COLO668 (cell line): Measurements from ENCODE around the gene ELOA2.
A peak's percentile ranks its signal among the peaks of the same experiment; 100 is the strongest.
"Not testable (repeated sequence)": the region's sequence is repeated elsewhere in the genome, so short reads cannot be mapped to it uniquely, and the experiment has no call there.

Experiments
- DNase-seq: peaks from one replicate; lab custom pipeline; 2025; ENCODE audit not compliant: unreplicated experiment; lab: John Stamatoyannopoulos, UW

Gene ELOA2, protein sequence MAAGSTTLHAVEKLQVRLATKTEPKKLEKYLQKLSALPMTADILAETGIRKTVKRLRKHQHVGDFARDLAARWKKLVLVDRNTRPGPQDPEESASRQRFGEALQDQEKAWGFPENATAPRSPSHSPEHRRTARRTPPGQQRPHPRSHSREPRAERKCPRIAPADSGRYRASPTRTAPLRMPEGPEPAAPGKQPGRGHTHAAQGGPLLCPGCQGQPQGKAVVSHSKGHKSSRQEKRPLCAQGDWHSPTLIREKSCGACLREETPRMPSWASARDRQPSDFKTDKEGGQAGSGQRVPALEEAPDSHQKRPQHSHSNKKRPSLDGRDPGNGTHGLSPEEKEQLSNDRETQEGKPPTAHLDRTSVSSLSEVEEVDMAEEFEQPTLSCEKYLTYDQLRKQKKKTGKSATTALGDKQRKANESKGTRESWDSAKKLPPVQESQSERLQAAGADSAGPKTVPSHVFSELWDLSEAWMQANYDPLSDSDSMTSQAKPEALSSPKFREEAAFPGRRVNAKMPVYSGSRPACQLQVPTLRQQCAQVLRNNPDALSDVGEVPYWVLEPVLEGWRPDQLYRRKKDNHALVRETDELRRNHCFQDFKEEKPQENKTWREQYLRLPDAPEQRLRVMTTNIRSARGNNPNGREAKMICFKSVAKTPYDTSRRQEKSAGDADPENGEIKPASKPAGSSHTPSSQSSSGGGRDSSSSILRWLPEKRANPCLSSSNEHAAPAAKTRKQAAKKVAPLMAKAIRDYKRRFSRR

DNA sequence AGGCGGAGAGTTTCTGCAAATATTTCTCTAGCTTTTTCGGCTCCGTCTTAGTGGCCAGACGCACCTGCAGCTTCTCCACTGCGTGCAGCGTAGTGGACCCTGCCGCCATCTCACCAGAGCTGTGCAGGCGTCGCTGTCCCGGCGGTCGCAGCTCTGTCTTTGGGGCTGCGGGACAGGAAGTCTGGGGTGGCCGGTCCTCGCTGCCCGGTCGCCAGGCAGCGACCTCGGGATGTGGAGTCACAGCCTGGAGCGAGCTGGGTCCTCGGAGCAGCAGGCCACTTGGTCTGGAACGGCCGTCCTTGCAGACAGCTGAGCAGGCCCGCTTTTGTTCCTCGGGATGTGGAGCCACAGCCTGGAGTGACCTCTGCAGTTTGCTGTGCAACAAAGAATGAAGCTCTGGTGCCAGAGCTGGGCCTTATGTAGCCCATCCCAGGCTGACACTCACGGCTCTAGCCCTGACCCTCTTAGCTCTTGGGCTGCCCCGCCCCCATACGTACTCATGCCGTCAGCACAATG, at the start of gene ELOA2:
ELOA2 (minus strand) TSS at position 466 of the 516 bp plus-strand sequence; CDS start at position 109, 357 bp downstream.
- no peak for DNase-seq

DNA sequence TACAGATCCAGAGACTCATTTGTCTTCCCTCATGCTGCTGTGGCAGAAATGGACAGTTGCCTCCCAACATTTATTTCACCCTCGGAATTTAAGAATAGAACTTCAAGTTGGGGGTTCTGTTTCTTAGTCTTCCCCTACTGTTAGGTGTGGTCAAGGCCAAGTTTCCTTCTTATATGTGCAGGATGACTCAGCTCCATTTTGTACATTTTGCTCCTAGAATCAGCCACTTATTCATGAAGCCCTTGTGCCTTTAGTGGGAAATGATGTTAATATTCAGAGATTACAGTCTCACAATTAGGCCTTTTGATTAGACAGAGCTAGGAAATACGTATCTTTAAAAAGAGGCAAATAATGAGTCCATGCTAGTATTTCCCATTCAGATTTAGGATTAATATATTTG, 46.2 kb upstream of the ELOA2 start:
- DNase-seq, result no peak

DNA sequence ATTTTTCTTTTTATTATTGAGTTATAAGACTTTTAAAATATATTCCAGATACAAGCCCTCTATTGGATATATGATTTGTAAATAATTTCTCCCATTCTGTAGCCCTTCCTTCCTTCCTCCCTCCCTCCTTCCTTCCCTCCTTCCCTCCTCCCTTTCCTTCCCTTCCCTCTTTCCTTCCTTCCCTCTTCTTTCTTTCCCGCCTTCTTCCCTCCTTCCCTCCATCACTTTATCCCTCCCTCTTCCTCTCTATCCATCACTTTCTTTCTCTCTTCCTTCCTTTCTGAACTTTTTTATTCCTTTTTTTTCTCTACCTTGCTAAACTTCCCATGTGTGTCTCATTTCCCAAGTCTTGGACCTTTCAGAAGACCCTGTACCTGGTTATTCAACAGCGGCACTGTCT, 45.5 kb upstream of the ELOA2 start:
- no peak for DNase-seq

DNA sequence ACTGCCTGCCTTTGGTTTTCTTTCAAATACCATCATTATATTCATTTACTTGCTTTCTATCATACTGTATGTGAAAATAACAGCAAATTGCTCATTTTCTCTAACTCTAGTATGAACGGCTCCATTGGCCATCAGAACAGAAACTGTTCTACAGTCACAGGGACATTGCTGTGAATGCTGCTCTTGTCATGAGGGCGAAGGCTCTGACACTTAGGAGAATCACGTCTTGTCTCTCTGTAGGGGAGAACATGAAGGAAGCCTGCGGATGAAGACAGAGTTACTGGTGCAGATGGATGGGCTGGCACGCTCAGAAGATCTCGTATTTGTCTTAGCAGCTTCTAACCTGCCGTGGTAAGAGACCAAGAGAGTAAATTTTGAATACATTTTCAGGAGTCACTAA, 41.7 kb upstream of the ELOA2 start:
- DNase-seq, result no peak

DNA sequence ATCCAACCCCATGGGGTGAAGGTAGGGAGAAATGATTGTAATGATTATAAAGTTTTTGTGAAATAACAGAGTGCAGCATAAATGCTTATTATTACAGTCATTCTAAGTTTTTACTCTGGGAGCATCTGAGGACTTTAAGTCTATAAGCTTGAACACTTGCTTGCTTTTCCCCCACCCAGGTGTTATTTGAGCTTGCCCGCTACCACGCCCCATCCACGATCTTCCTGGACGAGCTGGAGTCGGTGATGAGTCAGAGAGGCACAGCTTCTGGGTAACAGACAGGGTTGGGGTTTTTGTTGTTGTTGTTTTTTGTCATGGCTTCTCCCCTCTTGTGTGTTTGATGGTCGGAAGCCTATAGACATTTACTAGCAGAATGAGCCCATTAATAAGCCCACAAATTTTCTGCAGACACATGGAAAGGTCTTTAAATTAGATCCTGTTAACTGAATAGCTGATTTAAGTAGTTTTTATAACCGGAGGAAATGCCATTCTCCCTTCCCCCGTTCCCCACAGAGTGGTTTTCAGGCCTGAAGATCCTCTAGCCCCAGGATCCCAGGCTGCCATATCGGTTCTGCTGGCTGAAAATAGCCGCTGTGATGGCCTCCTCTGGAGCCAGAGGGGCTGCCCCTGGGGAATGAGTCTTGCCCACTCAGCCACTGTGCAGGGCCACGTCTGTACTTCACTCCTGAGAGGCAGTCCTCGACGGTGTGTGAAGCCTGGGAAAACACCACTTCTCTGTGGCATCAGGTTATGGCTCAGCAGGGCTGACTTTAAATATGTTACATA, 39.9 kb upstream of the ELOA2 start:
- no peak for DNase-seq

DNA sequence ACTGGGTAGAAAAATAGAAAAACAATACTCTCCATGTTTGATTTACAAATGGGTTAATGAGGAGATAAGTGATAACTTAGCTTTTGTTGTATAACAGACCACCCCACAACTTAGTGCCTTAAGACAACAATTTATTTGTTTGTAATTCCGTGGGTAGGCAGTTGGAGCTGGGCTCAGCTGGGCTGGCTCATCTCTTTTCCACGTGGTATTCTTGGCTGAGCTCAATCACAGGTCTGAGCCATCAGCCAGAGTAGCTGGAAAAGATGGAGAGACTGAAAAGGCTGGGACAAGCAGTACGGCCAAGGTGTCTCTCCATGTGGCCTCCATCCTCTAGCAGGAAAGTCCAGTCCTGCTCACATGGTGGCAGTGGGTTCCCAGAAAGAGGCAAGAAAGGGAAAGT, 32.2 kb upstream of the ELOA2 start:
- no peak for DNase-seq

DNA sequence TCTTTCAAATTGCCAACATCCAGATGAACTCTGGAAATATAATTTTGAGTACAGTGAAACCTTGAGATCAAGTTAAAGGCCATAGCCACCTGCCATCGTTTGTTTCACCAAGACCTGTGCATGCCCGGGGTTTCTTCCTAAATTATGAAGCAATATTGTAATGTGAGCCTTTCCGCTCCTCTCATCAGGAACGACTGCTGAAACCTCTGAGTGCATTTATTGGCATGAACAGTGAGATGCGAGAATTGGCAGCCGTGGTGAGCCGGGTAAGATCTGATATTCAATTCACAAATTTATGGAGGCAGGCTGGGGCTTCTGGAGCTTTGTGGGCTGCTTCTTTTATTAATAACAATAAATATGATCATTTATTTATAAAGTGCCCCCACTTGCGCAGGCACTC, 27.7 kb upstream of the ELOA2 start:
- DNase-seq, result no peak

DNA sequence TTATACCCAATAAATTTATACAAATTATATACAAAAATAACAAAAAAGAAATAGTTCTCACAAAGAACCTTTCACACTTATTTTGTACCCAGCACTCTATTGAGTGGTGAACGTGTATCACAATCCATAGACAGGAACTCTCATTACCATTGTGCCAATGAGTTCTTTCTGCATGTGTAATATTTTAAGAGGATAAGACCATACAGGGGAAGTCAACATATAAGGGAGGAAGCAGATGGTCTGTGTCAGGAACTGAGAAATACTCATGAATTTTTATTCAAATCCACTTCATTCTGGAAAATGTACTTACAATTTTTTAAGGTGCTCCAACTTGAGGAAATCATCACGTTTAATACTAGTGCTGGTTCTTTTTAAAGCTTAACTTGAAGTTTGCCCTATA, 27.1 kb upstream of the ELOA2 start:
- no peak for DNase-seq

DNA sequence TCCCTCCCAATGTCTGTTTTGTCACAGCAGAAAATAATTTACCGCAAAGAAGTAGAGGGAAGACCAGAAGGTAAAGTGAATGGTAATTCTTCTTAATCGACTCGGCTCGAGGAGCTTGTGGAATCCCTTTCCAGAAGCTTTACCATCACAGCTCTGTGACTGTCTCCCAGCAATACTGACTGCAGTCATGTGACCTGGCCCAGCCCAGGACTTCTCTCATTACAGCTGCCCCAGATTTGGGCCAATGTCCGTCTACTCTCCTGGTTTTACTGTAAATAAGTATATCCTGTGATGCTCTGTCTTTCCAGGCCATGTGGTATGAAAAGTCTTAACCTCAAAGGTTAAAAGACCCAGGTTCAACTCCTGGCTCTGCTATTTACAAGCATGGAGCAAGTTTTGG, 18.9 kb upstream of the ELOA2 start:
- DNase-seq, result no peak

DNA sequence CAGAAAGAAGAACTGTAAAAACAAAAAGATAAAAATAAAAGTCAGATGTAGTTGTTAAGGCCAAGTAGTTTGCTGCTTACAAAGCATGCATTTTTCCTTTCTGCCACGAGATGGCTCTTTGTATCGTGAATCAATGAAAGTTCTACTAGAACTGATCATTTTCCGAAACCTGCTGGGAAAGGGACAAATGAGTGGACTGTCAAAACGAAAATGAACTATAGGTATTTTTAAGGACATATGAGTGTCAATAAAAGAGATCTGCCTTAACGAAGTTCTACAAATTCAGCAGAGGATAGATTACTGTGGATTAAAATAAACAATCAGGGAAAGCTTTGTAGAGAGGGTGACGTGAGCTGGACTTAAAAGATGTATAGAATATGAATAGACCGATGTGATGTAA, 15.0 kb upstream of the ELOA2 start:
- no peak for DNase-seq

DNA sequence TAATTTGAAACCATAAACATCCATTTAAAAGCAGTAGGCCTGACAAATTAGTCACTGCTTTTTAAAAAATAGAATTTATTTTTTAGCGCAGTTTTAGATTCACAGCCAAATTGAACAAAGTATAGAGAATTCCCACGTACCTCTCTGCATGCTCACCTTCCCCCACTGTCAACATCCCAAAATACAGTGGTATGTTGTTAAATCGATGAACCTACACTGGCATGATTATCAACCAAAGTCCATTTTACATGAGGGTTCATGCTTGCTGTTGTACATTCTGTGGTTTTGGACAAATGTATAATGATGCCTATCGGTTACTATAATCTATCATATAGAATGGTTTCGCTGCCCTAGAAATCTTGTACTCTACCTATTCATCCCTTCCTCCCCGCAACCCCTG, 5.6 kb upstream of the ELOA2 start:
- DNase-seq, result no peak

DNA sequence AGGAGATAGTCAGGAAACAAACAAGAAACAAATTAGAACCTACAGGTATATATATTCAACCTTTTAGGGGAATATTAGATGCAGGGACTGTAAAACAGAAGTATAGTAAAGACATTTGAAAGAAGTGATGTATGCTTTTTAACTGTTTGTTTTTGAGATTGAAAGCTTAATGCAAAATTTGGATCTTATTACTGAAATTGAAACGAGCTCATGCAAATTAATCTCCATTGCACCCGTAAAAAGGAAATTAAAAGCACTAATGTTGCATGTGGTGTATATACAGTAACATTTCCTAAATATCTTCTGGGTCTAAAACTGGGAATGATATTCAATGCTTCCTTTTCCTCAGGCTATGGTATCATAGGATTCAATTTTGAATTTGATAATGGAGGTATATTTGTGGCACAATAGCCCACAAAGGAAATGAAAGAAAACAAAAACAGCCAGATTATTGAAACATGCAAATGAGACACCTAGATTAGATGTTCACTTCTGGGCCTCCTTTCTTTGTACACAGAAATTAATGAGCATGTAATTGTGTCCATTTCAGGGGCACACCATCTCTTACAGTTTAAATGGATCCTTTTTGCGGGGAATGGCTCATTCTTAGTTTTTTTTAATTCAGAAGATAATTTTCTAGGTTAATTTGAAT, 1.6 kb upstream of the ELOA2 start:
- DNase-seq, result no peak

DNA sequence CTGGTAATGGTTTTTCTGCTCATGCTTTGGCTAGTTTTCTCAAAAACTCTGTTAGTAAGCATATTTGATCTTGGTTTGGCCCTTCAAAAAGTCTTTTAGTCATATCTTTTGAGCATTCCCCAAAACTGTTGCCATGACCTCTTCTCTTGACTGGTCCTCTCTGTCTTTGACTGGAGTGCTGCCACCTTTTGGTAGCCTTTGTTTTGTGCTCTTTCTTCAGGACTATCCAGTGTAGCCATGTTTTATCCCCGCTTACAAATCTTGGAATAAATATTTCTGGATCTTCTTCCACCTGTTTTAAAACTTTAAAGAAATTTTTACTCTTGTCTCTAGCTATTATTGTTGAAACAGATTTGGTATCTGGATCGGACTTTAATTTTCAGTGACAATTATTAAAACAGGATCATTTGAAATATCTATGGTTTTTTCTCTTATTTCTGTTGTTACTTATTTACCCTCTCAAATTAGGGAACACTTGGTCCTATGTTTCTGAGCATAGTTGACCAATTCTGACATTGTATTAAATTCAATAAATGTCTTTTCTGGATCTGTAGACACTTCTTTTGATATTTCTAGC, 965 bp upstream of the ELOA2 start:
- DNase-seq, result peak; percentile 19

DNA sequence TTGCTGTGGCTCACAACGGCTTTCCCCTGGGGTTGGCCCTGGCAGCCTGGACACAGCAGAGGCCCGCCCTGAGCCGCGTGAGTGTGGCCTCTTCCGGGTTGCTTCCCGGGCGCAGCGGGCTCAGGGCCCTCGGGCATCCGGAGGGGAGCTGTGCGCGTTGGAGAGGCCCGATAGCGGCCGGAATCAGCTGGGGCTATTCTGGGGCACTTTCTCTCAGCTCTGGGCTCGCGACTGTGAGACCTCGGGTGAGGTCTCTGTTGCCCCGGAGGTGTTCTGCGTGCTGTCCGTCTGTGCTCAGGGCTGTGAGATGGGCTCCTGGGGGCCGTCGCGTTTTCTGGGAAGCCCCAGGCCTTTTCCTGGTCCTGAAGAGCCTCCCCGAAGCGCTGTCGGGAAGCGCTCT, 830 bp downstream of the ELOA2 start:
- DNase-seq, result not testable (repeated sequence)

DNA sequence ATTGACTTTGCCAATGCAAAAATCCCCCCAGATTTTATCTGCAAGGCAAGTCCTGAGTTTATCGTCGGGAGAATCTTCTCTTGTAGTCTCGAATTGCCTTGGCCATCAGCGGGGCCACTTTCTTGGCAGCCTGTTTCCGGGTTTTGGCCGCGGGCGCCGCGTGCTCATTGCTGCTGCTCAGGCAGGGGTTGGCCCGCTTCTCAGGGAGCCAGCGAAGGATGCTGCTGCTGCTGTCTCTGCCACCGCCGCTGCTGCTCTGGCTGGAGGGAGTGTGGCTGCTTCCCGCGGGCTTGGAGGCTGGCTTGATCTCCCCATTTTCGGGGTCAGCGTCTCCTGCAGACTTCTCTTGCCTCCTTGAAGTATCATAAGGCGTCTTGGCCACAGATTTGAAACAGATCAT, 2.5 kb downstream of the ELOA2 start:
- DNase-seq, result no peak

DNA sequence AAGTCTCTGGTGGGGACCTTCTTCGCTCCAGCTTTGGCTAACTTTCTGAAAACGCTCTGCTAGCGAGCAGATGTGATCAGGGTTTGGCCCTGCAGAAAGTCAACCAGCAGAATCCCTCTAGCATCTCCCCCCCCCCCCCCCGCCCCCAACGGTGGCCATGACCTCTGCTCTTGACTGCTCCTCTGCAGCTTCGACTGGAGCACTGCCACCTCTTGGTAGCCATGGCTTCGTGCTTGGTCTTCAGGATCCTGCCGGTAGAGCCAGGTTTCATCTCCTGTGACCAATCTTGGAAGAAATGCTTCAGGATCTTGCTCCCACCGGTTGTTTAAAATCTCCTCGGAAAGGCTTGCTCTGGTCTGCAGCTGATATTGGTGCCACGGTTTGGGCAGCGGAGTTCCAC, 4.5 kb downstream of the ELOA2 start:
- DNase-seq, result not testable (repeated sequence)

DNA sequence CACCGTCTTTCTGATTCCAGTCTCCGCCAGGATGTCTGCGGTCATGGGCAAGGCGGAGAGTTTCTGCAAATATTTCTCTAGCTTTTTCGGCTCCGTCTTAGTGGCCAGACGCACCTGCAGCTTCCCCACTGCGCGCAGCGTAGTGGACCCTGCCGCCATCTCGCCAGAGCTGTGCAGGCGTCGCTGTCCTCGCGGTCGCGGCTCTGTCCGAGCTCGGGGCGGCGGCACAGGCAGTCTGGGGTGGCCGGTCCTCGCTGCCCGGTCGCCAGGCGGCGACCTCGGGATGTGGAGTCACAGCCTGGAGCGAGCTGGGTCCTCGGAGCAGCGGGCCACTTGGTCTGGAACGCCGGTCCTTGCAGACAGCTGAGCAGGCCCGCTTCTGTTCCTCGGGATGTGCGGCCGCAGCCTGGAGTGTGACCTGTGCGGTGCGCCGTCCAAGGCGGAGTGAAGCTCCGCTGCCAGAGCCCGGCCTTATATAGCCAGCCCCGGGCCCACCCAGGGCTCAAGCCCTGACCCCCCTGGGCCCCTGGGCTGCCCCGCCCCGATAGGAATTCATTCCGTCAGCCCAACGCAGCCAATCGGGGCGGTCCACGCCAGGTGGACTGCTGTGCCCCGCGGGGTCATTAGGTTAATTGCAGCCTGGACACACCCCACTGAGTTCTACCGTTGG, 5.6 kb downstream of the ELOA2 start:
- DNase-seq, result not testable (repeated sequence)

DNA sequence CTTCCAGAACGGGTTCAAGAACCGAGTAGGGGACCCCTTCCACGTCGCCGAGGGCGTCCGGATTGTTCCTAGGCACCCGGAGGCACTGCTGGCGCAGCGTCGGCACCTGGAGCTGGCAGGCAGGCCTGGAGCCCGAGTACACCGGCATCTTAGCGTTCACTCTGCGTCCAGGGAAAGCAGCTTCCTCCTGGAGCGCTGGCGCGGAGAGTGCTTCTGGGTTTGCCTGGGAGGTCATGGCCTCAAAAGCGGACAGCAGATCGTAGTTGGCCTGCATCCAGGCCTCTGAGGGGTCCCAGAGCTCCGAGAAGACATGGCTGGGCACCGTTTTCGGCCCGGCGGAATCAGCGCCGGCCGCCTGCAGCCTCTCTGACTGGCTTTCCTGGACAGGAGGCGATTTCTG, 6.7 kb downstream of the ELOA2 start:
- DNase-seq, result not testable (repeated sequence)

DNA sequence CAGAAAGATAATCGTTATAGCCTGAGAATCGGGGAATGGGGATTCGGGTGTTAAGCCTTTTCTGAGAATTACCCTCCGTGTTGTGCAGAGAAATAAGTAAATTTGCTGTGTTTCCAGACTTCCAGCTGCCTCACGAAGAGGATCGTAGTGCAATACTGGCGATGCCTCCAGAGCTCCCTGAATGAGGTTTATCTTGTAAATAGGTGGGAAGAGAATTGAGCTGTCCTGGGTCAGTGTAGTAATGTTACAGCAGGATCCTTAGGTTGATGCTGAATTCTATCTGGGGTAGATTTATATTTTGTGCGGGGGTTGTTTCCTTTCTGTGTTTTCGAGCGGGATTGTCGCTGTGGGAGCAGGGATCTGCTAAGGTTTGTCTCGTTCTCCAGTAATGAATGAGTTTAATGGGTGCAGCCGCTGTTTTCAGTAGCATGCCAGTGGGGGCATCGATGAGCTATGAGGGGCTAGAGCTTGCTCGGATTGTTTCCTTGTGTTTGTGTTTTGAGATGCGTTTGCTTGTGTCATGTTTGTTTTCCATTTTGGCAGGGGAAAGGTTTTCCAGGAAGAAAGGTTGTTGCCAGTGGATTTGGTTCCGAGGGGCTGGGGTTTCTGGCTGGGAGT, 9.8 kb downstream of the ELOA2 start:
- DNase-seq, result not testable (repeated sequence)
